Measurements from ENCODE around the gene MTCH1. TPM values are rescaled to one million over a fixed set of nuclear protein-coding genes. Genes with fewer than 3 reads are reported as not detected.
A peak's percentile ranks its signal among the peaks of the same experiment; 100 is the strongest.

MTCH1 gene
- total and polyA plus RNA-seq, 2 donors from 2014 or later: 194 to 202 TPM

- Histone ChIP-seq H3K36me3 (ENCODE audit: control insufficient read depth in 2 of 3, insufficient read depth in 3 of 3, low read length in 3 of 3) (no peaks in the 10 kb centered on the region), H3K27ac (ENCODE audit: low read depth in 2 of 2, low read length in 2 of 2) (no peak overlapping the region), H3K4me3 (ENCODE audit: low read length in 3 of 3) (no peak overlapping the region), H3K4me1 (ENCODE audit: control insufficient read depth in 2 of 3, insufficient read depth in 2 of 3, low read depth in 1 of 3, low read length in 3 of 3) (peaks cover 0 to 6% (median 0%) of the 10 kb centered on the region in 3 donors), H3K9me3 (ENCODE audit: control insufficient read depth in 2 of 3, insufficient read depth in 1 of 3, low read length in 3 of 3) (no peaks in the 10 kb centered on the region), H3K27me3 (ENCODE audit: control insufficient read depth, insufficient read depth, low read length) (no peaks in the 10 kb centered on the region), H3K9ac (ENCODE audit: low read length in 3 of 3) (no peak overlapping the region)
- TF ChIP-seq CTCF (IDR thresholded peaks at IDR 0.05; ENCODE audit: borderline replicate concordance, extremely low read depth, insufficient read depth): no peak
- intact Hi-C loops (cut with DNase I): no loop called here
- FAIRE-seq: no peak
- DNase-seq: peak in 1 of 5 donors; percentile 71
Observed at GRCh38 chr6:36958775-36959554, 27.0 kb downstream of the MTCH1 start.

GRCh38 chr6:36957773-36958271, 28.2 kb downstream of the MTCH1 start:
- H3K27ac ChIP-seq (ENCODE audit: low read depth in 2 of 2, low read length in 2 of 2): no peak overlapping the region
- H3K4me3 ChIP-seq (ENCODE audit: low read length in 3 of 3): no peak overlapping the region
- peaks cover 0 to 3% (median 0%) of the 10 kb centered on the region in 3 donors for H3K4me1 ChIP-seq (ENCODE audit: control insufficient read depth in 2 of 3, insufficient read depth in 2 of 3, low read depth in 1 of 3, low read length in 3 of 3)
- no peaks in the 10 kb centered on the region for H3K27me3 ChIP-seq (ENCODE audit: control insufficient read depth, insufficient read depth, low read length)
- H3K9me3 ChIP-seq (ENCODE audit: control insufficient read depth in 2 of 3, insufficient read depth in 1 of 3, low read length in 3 of 3): no peaks in the 10 kb centered on the region
- intact Hi-C loops (cut with DNase I): no loop called here
- no peak overlapping the region for H3K9ac ChIP-seq (ENCODE audit: low read length in 3 of 3)
- no peak for TF ChIP-seq CTCF (IDR thresholded peaks at IDR 0.05; ENCODE audit: borderline replicate concordance, extremely low read depth, insufficient read depth)
- peak in 1 of 5 donors; percentile 49 for DNase-seq
- no peaks in the 10 kb centered on the region for H3K36me3 ChIP-seq (ENCODE audit: control insufficient read depth in 2 of 3, insufficient read depth in 3 of 3, low read length in 3 of 3)
- no peak for FAIRE-seq

GRCh38 chr6:36956446-36956820, 29.6 kb downstream of the MTCH1 start:
- H3K9me3 ChIP-seq (ENCODE audit: control insufficient read depth in 2 of 3, insufficient read depth in 1 of 3, low read length in 3 of 3): no peaks in the 10 kb centered on the region
- FAIRE-seq (no peak), DNase-seq (no peak)
- H3K27me3 ChIP-seq (ENCODE audit: control insufficient read depth, insufficient read depth, low read length): no peaks in the 10 kb centered on the region
- no peak overlapping the region for H3K9ac ChIP-seq (ENCODE audit: low read length in 3 of 3)
- H3K4me1 ChIP-seq (ENCODE audit: control insufficient read depth in 2 of 3, insufficient read depth in 2 of 3, low read depth in 1 of 3, low read length in 3 of 3): peaks cover 0 to 3% (median 0%) of the 10 kb centered on the region in 3 donors
- intact Hi-C loops (cut with DNase I): no loop called here
- no peak for TF ChIP-seq CTCF (IDR thresholded peaks at IDR 0.05; ENCODE audit: borderline replicate concordance, extremely low read depth, insufficient read depth)
- H3K36me3 ChIP-seq (ENCODE audit: control insufficient read depth in 2 of 3, insufficient read depth in 3 of 3, low read length in 3 of 3): no peaks in the 10 kb centered on the region
- no peak overlapping the region for H3K27ac ChIP-seq (ENCODE audit: low read depth in 2 of 2, low read length in 2 of 2)
- H3K4me3 ChIP-seq (ENCODE audit: low read length in 3 of 3): no peak overlapping the region
